Keratinocyte (primary cell): ENCODE results near the gene DRC1. TPM values are rescaled to one million over a fixed set of nuclear protein-coding genes. Genes with fewer than 3 reads are reported as not detected.

Experiments
- DNase-seq: peaks from one replicate; pipeline ENCODE4 v3.0.0-alpha.2; 2011; ENCODE audit warnings: low read depth, missing footprints, low spot score
- FAIRE-seq: peaks from 2 replicates; lab custom pipeline; 2011; peaks lifted over from hg19 to GRCh38; lab: Jason Lieb, UNC
- H2AFZ ChIP-seq: 2 replicates; pipeline ENCODE4 v1.6.0; 2012; ENCODE audit warnings: low read length, control low read depth, inconsistent platforms; ENCODE audit not compliant: control insufficient read depth
- H3K27ac ChIP-seq: 2 replicates; pipeline ENCODE4 v1.5.1; 2011; ENCODE audit warnings: low read length; ENCODE audit not compliant: control insufficient read depth, insufficient read depth
- H3K27me3 ChIP-seq: 3 replicates; pipeline ENCODE4 v1.6.0; 2011; ENCODE audit warnings: low read length; ENCODE audit not compliant: control insufficient read depth, insufficient read depth; ENCODE audit errors: extremely low read depth
- H3K36me3 ChIP-seq, 2 experiments: 2 replicates in 1 of 2; 3 replicates in 1 of 2; pipeline ENCODE4 v1.5.1; 2011; ENCODE audit warnings: low read length in 2 of 2, mild to moderate bottlenecking in 1 of 2; ENCODE audit not compliant: control insufficient read depth in 2 of 2, insufficient read depth in 2 of 2; ENCODE audit errors: extremely low read depth in 1 of 2
- H3K4me1 ChIP-seq: 3 replicates; pipeline ENCODE4 v1.5.1; 2011; ENCODE audit warnings: low read length; ENCODE audit not compliant: control insufficient read depth, insufficient read depth; ENCODE audit errors: extremely low read depth
- H3K4me2 ChIP-seq: 3 replicates; pipeline ENCODE4 v1.6.0; 2011; ENCODE audit warnings: low read depth, low read length; ENCODE audit not compliant: control insufficient read depth, insufficient read depth; ENCODE audit errors: extremely low read depth
- H3K4me3 ChIP-seq, 3 experiments: fragments of 200-600 bp in 1 of 3; sonication (generic) in 1 of 3; 2 replicates in 2 of 3; 3 replicates in 1 of 3; pipeline ENCODE4 v1.5.1; 2011 to 2016; ENCODE audit warnings: low read length in 3 of 3, mild to moderate bottlenecking in 3 of 3, control low read depth in 2 of 3, inconsistent platforms in 1 of 3, low read depth in 1 of 3, mixed read lengths in 1 of 3, mixed run types in 1 of 3, moderate library complexity in 1 of 3; ENCODE audit not compliant: control insufficient read depth in 2 of 3, insufficient read depth in 2 of 3; ENCODE audit errors: extremely low read depth in 1 of 3
- H3K79me2 ChIP-seq: 2 replicates; pipeline ENCODE4 v1.6.0; 2012; ENCODE audit warnings: low read length; ENCODE audit not compliant: control insufficient read depth, insufficient read depth
- H3K9ac ChIP-seq: 3 replicates; pipeline ENCODE4 v1.6.0; 2011; ENCODE audit warnings: low read length; ENCODE audit not compliant: control insufficient read depth, insufficient read depth; ENCODE audit errors: extremely low read depth
- H3K9me1 ChIP-seq: 3 replicates; pipeline ENCODE4 v1.6.0; 2011; ENCODE audit warnings: low read length; ENCODE audit not compliant: control insufficient read depth, insufficient read depth; ENCODE audit errors: extremely low read depth
- H3K9me3 ChIP-seq: 2 replicates; pipeline ENCODE4 v1.5.1; 2012; ENCODE audit warnings: low read depth, low read length; ENCODE audit not compliant: control insufficient read depth
- H4K20me1 ChIP-seq: 3 replicates; pipeline ENCODE4 v1.6.0; 2011; ENCODE audit warnings: low read length; ENCODE audit not compliant: control insufficient read depth, insufficient read depth; ENCODE audit errors: extremely low read depth
- EZH2 ChIP-seq: IDR thresholded peaks from one replicate; pipeline ENCODE4 v1.6.1; 2012; ENCODE audit warnings: inconsistent platforms, mild to moderate bottlenecking, low read length, moderate library complexity
- dilution Hi-C: fragments of 300-500 bp; cut with MboI; formaldehyde crosslinking; loops from one replicate; pipeline ENCODE4 v1.7.0; 2020; ENCODE audit warnings: low sequenced_read_pairs; ENCODE audit not compliant: extremely low pct_ligation_motif_present
- polyA plus RNA-seq, 5 experiments: library from polyadenylated mRNA; depleted of rRNA in 3 of 5; stranded (reverse) in 3 of 5; stranded (forward) in 1 of 5; unstranded in 1 of 5; fragments of >200 nt; gene quantifications; 1 replicate in 1 of 5; 2 replicates in 3 of 5; 3 replicates in 1 of 5; pipeline versions ENCODE4 v1.2.1 to v1.2.3, GENCODE V29; 2011 to 2012; ENCODE audit warnings: missing spikeins in 2 of 5, low read depth in 1 of 5, low replicate concordance in 1 of 5
- TF ChIP-seq, protein P1 (sequence below), 3 experiments: IDR thresholded peaks in 1 of 3; conservative IDR thresholded peaks in 1 of 3; optimal IDR thresholded peaks in 1 of 3; 2 replicates in 2 of 3; 3 replicates in 1 of 3; pipeline versions ENCODE3 to v1.5.1; 2011; ENCODE audit warnings: low read length in 3 of 3, mild to moderate bottlenecking in 3 of 3, moderate library complexity in 2 of 3, control low read depth in 1 of 3, inconsistent platforms in 1 of 3; ENCODE audit not compliant: insufficient read depth in 2 of 3; ENCODE audit errors: extremely low read depth in 1 of 3

DRC1 gene
- polyA plus RNA-seq, 1 donor (not counting 4 experiments of a cell fraction or from before 2014, with no cell fraction given) = not detected

GRCh38 chr2:26409785-26410184 is 8.1 kb downstream of the DRC1 start:
- no peaks in the 10 kb centered on the region for H3K9me1 ChIP-seq
- H3K27ac ChIP-seq = no peak overlapping the region
- H3K79me2 ChIP-seq = no peaks in the 10 kb centered on the region
- H3K27me3 ChIP-seq = peaks cover 5% of the 10 kb centered on the region
- FAIRE-seq = no peak
- TF ChIP-seq, protein P1, sequence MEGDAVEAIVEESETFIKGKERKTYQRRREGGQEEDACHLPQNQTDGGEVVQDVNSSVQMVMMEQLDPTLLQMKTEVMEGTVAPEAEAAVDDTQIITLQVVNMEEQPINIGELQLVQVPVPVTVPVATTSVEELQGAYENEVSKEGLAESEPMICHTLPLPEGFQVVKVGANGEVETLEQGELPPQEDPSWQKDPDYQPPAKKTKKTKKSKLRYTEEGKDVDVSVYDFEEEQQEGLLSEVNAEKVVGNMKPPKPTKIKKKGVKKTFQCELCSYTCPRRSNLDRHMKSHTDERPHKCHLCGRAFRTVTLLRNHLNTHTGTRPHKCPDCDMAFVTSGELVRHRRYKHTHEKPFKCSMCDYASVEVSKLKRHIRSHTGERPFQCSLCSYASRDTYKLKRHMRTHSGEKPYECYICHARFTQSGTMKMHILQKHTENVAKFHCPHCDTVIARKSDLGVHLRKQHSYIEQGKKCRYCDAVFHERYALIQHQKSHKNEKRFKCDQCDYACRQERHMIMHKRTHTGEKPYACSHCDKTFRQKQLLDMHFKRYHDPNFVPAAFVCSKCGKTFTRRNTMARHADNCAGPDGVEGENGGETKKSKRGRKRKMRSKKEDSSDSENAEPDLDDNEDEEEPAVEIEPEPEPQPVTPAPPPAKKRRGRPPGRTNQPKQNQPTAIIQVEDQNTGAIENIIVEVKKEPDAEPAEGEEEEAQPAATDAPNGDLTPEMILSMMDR (optimal IDR thresholded peaks at IDR 0.05 in 1 of 3, IDR thresholded peaks at IDR 0.05 in 1 of 3, conservative IDR thresholded peaks at IDR 0.05 in 1 of 3; ENCODE audit: extremely low read depth in 1 of 3, insufficient read depth in 2 of 3, low read length in 3 of 3) = no peak
- no peak for TF ChIP-seq EZH2
- dilution Hi-C loops = no loop called here
- no peak overlapping the region for H3K4me2 ChIP-seq
- no peaks in the 10 kb centered on the region for H4K20me1 ChIP-seq
- no peak overlapping the region for H3K9ac ChIP-seq
- H3K36me3 ChIP-seq = no peaks in the 10 kb centered on the region
- H3K4me3 ChIP-seq = no peak overlapping the region
- no peaks in the 10 kb centered on the region for H3K9me3 ChIP-seq
- H3K4me1 ChIP-seq = no peaks in the 10 kb centered on the region
- no peak overlapping the region for H2AFZ ChIP-seq
- no peak for DNase-seq

DNA sequence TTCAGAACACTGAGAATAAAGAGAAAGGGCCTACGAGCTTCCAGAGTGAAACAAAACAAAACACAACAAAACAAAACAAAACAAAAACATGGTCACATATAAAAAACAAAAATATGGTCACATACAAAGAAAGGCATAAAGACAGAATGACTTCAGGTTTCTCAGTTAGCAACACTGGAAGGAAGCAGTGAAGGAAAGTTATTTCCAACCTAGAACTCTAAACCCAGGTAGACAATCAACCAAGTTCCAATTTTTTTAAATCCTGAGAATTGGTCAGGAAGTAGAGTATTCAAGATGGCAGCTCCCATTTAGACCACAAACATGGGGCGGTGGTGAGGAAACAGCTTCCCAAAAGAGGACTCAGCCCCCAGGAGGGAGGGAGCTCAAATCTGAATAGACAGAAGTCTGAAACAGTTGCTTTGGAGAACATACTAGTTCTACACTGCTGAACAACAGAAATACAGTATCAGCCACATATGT is 9.1 kb downstream of the DRC1 start:
- no peaks in the 10 kb centered on the region for H3K9me3 ChIP-seq
- H3K4me2 ChIP-seq = no peak overlapping the region
- H3K4me3 ChIP-seq = no peak overlapping the region
- H3K79me2 ChIP-seq = no peaks in the 10 kb centered on the region
- no peak overlapping the region for H3K9ac ChIP-seq
- no peaks in the 10 kb centered on the region for H3K9me1 ChIP-seq
- peaks cover 5% of the 10 kb centered on the region for H3K27me3 ChIP-seq
- H2AFZ ChIP-seq = no peak overlapping the region
- no peaks in the 10 kb centered on the region for H3K36me3 ChIP-seq
- no peaks in the 10 kb centered on the region for H4K20me1 ChIP-seq
- dilution Hi-C loops = no loop called here
- FAIRE-seq = no peak
- DNase-seq = no peak
- TF ChIP-seq EZH2 = no peak
- TF ChIP-seq, protein P1 (optimal IDR thresholded peaks at IDR 0.05 in 1 of 3, IDR thresholded peaks at IDR 0.05 in 1 of 3, conservative IDR thresholded peaks at IDR 0.05 in 1 of 3; ENCODE audit: extremely low read depth in 1 of 3, insufficient read depth in 2 of 3, low read length in 3 of 3) = no peak
- H3K27ac ChIP-seq = no peak overlapping the region
- H3K4me1 ChIP-seq = no peaks in the 10 kb centered on the region
